Measurements from ENCODE around the gene FCN1.

The FCN1 gene

GRCh38 chr9:134891713-134892112 lies 26.0 kb downstream of the FCN1 start:
- Histone ChIP-seq H3K9ac (ENCODE audit: low read depth, low read length) (no peak overlapping the region), H3K36me3 (ENCODE audit: insufficient read depth, low read depth, low read length) (no peaks in the 10 kb centered on the region), H3K4me3 (ENCODE audit: low read length) (no peak overlapping the region), H3K9me3 (ENCODE audit: insufficient read depth, low read depth, low read length) (peaks cover 14% of the 10 kb centered on the region), H3K27ac (ENCODE audit: low read length) (no peak overlapping the region), H3K27me3 (ENCODE audit: insufficient read depth, low read length) (no peaks in the 10 kb centered on the region), H3K4me1 (ENCODE audit: insufficient read depth, low read length) (no peaks in the 10 kb centered on the region)

GRCh38 chr9:134891053-134891452 lies 26.7 kb downstream of the FCN1 start:
- H3K4me3 ChIP-seq (ENCODE audit: low read length), result no peak overlapping the region
- H3K36me3 ChIP-seq (ENCODE audit: insufficient read depth, low read depth, low read length), result no peaks in the 10 kb centered on the region
- no peaks in the 10 kb centered on the region for H3K27me3 ChIP-seq (ENCODE audit: insufficient read depth, low read length)
- H3K4me1 ChIP-seq (ENCODE audit: insufficient read depth, low read length), result no peaks in the 10 kb centered on the region
- no peak overlapping the region for H3K27ac ChIP-seq (ENCODE audit: low read length)
- peaks cover 14% of the 10 kb centered on the region for H3K9me3 ChIP-seq (ENCODE audit: insufficient read depth, low read depth, low read length)
- no peak overlapping the region for H3K9ac ChIP-seq (ENCODE audit: low read depth, low read length)

- H3K27ac ChIP-seq (ENCODE audit: low read length), result no peak overlapping the region
- H3K4me1 ChIP-seq (ENCODE audit: insufficient read depth, low read length), result no peaks in the 10 kb centered on the region
- H3K9me3 ChIP-seq (ENCODE audit: insufficient read depth, low read depth, low read length), result peaks cover 10% of the 10 kb centered on the region; the same call in 1 of the 2 replicates
- no peak overlapping the region for H3K9ac ChIP-seq (ENCODE audit: low read depth, low read length)
- H3K4me3 ChIP-seq (ENCODE audit: low read length), result no peak overlapping the region
- H3K36me3 ChIP-seq (ENCODE audit: insufficient read depth, low read depth, low read length), result no peaks in the 10 kb centered on the region
- H3K27me3 ChIP-seq (ENCODE audit: insufficient read depth, low read length), result no peaks in the 10 kb centered on the region
Measured at GRCh38 chr9:134890155-134890495, 27.6 kb downstream of the FCN1 start.

DNA sequence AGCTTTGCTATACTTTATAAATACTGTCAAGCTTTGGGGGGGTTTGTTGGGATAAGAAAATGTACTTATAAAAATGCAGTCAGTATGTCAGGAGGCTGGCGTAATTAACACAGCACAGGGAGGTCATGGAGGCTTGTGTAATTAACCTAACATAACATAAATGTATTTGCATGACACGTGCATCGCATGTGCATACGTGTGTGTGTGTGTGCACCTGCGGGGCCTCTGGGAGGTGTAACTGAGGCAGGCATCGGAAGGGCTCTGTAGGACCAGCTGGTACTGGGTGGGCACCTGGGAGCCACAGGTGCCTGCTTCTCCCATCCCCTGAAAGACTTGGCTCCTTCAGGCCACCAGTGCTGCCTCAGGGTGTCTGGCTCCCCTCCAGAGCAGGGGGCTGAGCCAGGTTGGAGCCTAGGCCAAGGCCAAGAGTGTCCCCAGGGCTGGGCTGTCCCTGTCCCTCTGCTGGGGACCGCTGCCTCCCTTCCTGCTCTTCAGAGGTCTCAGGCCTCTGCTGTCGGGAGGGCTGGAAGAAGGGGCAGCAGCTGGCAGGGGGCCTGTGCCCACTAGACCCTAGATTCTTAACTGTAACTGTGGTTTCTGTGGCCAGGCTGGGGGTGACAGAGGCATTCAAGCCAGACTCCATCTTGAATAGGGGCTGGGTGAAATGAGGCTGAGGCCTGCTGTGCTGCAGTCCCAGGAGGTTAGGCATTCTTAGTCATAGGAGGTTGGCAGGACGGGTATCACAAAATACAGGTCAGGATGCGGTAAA lies 28.1 kb downstream of the FCN1 start:
- Histone ChIP-seq H3K9me3 (ENCODE audit: insufficient read depth, low read depth, low read length) (peaks cover 7% of the 10 kb centered on the region; the same call in 1 of the 2 replicates), H3K4me1 (ENCODE audit: insufficient read depth, low read length) (no peaks in the 10 kb centered on the region), H3K36me3 (ENCODE audit: insufficient read depth, low read depth, low read length) (no peaks in the 10 kb centered on the region), H3K27me3 (ENCODE audit: insufficient read depth, low read length) (no peaks in the 10 kb centered on the region), H3K27ac (ENCODE audit: low read length) (no peak overlapping the region), H3K4me3 (ENCODE audit: low read length) (no peak overlapping the region), H3K9ac (ENCODE audit: low read depth, low read length) (no peak overlapping the region)

- Histone ChIP-seq H3K9ac (ENCODE audit: low read depth, low read length) (no peak overlapping the region), H3K27me3 (ENCODE audit: insufficient read depth, low read length) (no peaks in the 10 kb centered on the region), H3K27ac (ENCODE audit: low read length) (no peak overlapping the region), H3K4me1 (ENCODE audit: insufficient read depth, low read length) (no peaks in the 10 kb centered on the region), H3K9me3 (ENCODE audit: insufficient read depth, low read depth, low read length) (no peaks in the 10 kb centered on the region), H3K36me3 (ENCODE audit: insufficient read depth, low read depth, low read length) (no peaks in the 10 kb centered on the region), H3K4me3 (ENCODE audit: low read length) (no peak overlapping the region)
Measured at GRCh38 chr9:134888603-134889190, 29.0 kb downstream of the FCN1 start.

DNA sequence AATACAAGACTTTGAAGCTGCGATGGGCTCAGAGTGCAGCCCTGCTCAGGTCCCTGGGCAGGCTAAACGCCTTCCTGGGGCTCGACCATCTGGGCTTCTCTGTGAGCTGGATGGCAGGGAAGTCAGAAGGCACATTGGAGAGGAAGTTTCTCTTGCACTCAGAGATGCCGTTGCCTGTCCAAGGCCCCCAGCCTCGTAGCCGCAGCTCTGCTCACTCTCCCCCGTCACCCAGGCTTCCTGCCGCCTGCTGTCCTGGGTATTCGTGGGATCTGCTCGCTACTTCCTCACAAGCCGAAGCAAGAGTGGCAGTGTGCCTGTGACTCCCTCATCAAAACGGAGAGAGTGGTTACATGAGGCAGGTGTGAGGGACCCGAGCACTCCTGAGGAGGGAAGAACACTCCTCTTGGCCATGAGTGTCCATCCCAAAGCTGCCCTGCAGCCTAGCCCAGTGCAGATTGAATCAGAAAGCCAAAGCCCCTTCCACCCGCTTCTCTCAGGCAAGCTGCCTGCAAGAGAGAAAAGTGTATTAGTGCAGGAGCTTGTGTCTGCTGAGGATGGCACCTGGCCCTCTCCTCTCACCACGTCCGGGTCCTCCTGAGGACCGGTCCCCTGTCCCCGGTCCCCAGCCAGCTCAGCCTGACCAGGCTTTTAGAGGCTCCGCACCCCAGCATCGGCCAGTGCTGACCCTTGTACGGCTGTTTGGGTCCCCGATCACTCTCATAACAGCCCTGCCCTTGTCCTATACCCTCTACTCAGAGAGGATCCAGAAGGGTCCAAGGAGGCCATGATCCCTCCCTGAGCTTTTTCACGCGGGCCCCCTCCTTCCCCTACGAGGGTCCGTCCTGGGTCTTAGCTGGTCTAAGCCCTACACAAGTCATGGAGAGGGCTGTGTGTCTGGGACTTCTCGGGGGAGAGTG lies 29.8 kb downstream of the FCN1 start:
- H3K9me3 ChIP-seq (ENCODE audit: insufficient read depth, low read depth, low read length), result no peaks in the 10 kb centered on the region
- H3K27ac ChIP-seq (ENCODE audit: low read length), result no peak overlapping the region
- no peaks in the 10 kb centered on the region for H3K4me1 ChIP-seq (ENCODE audit: insufficient read depth, low read length)
- no peak overlapping the region for H3K9ac ChIP-seq (ENCODE audit: low read depth, low read length)
- H3K27me3 ChIP-seq (ENCODE audit: insufficient read depth, low read length), result no peaks in the 10 kb centered on the region
- H3K36me3 ChIP-seq (ENCODE audit: insufficient read depth, low read depth, low read length), result no peaks in the 10 kb centered on the region
- H3K4me3 ChIP-seq (ENCODE audit: low read length), result no peak overlapping the region

- Histone ChIP-seq H3K4me1 (ENCODE audit: insufficient read depth, low read length) (no peaks in the 10 kb centered on the region), H3K27ac (ENCODE audit: low read length) (no peak overlapping the region), H3K9ac (ENCODE audit: low read depth, low read length) (no peak overlapping the region), H3K9me3 (ENCODE audit: insufficient read depth, low read depth, low read length) (no peaks in the 10 kb centered on the region), H3K36me3 (ENCODE audit: insufficient read depth, low read depth, low read length) (no peaks in the 10 kb centered on the region), H3K4me3 (ENCODE audit: low read length) (no peak overlapping the region), H3K27me3 (ENCODE audit: insufficient read depth, low read length) (no peaks in the 10 kb centered on the region)
Measured at GRCh38 chr9:134887219-134887618, 30.5 kb downstream of the FCN1 start.

DNA sequence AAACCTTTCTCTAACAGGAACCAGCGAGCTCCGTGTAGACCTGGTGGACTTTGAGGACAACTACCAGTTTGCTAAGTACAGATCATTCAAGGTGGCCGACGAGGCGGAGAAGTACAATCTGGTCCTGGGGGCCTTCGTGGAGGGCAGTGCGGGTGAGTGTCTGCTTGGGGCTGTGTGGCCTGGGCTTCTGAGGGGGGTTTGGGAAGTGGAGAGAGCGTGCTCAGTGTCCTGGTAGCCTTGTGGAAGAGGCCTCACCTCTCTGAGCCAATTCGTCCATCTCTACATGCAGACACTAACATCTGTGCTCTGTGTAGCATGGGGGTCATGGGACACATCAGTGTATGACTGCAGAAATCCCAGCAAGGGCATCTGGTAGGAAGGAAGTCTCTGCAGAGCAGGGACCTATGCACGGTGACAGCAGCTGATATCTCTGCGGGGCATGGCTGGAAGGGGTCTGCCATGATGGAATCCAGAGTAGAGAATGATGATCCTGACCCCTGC lies 31.2 kb downstream of the FCN1 start:
- Histone ChIP-seq H3K27ac (ENCODE audit: low read length) (no peak overlapping the region), H3K9me3 (ENCODE audit: insufficient read depth, low read depth, low read length) (no peaks in the 10 kb centered on the region), H3K4me1 (ENCODE audit: insufficient read depth, low read length) (no peaks in the 10 kb centered on the region), H3K4me3 (ENCODE audit: low read length) (no peak overlapping the region), H3K27me3 (ENCODE audit: insufficient read depth, low read length) (no peaks in the 10 kb centered on the region), H3K36me3 (ENCODE audit: insufficient read depth, low read depth, low read length) (no peaks in the 10 kb centered on the region), H3K9ac (ENCODE audit: low read depth, low read length) (no peak overlapping the region)

- H3K36me3 ChIP-seq (ENCODE audit: insufficient read depth, low read depth, low read length), result no peaks in the 10 kb centered on the region
- H3K4me3 ChIP-seq (ENCODE audit: low read length), result no peak overlapping the region
- H3K27me3 ChIP-seq (ENCODE audit: insufficient read depth, low read length), result no peaks in the 10 kb centered on the region
- H3K9me3 ChIP-seq (ENCODE audit: insufficient read depth, low read depth, low read length), result no peaks in the 10 kb centered on the region
- H3K27ac ChIP-seq (ENCODE audit: low read length), result no peak overlapping the region
- H3K4me1 ChIP-seq (ENCODE audit: insufficient read depth, low read length), result no peaks in the 10 kb centered on the region
- no peak overlapping the region for H3K9ac ChIP-seq (ENCODE audit: low read depth, low read length)
Measured at GRCh38 chr9:134885679-134886412, 31.9 kb downstream of the FCN1 start.

GRCh38 chr9:134885001-134885678 lies 32.6 kb downstream of the FCN1 start:
- Histone ChIP-seq H3K27ac (ENCODE audit: low read length) (no peak overlapping the region), H3K9ac (ENCODE audit: low read depth, low read length) (no peak overlapping the region), H3K4me3 (ENCODE audit: low read length) (no peak overlapping the region), H3K36me3 (ENCODE audit: insufficient read depth, low read depth, low read length) (no peaks in the 10 kb centered on the region), H3K4me1 (ENCODE audit: insufficient read depth, low read length) (no peaks in the 10 kb centered on the region), H3K27me3 (ENCODE audit: insufficient read depth, low read length) (no peaks in the 10 kb centered on the region), H3K9me3 (ENCODE audit: insufficient read depth, low read depth, low read length) (no peaks in the 10 kb centered on the region)

DNA sequence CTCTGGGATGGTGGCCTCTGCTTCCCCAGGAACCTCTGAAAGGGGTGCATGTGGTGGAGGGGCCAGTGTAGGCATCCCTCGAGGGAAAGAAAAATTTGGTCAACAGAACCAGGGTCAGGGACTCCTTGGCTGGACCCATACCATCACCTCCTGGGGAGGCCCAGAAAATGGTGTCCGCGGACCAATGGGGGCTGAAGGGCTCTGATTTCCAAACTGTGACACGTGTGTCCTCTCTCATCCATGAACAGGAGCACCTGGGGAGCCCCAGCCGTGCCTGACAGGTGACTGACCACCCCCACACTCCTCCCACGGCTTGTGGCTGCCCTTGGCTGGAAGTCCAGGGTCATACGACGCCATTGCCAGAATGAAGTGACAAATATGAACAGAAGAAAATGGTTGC lies 33.2 kb downstream of the FCN1 start:
- H3K27ac ChIP-seq (ENCODE audit: low read length), result no peak overlapping the region
- no peaks in the 10 kb centered on the region for H3K27me3 ChIP-seq (ENCODE audit: insufficient read depth, low read length)
- H3K4me3 ChIP-seq (ENCODE audit: low read length), result no peak overlapping the region
- no peaks in the 10 kb centered on the region for H3K36me3 ChIP-seq (ENCODE audit: insufficient read depth, low read depth, low read length)
- no peaks in the 10 kb centered on the region for H3K4me1 ChIP-seq (ENCODE audit: insufficient read depth, low read length)
- H3K9me3 ChIP-seq (ENCODE audit: insufficient read depth, low read depth, low read length), result no peaks in the 10 kb centered on the region
- H3K9ac ChIP-seq (ENCODE audit: low read depth, low read length), result no peak overlapping the region

Measured in iPS-20b (cell line).